ENCODE data around the gene CCDC175.

CCDC175 gene

DNA sequence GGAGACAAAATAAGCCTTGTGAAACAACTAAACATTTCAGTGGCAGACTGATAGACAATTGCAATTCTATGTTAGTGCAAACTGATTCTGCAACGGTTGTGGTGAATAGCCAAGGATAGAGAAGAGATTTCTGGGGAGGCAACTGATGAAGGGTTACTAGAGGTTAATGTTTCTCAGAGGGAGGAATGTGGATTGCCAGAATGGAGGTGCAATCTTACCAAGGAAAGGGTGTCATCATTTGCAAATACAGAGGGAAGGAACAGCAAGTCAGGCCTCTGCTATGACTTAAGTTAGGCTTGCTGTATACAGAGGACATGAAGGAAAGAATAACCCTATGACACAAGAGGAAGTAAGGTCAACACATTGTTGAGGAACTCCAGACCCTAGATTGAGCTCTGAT, 35.8 kb downstream of the CCDC175 start:
- DNase-seq (ENCODE audit: low read depth): no peak

DNA sequence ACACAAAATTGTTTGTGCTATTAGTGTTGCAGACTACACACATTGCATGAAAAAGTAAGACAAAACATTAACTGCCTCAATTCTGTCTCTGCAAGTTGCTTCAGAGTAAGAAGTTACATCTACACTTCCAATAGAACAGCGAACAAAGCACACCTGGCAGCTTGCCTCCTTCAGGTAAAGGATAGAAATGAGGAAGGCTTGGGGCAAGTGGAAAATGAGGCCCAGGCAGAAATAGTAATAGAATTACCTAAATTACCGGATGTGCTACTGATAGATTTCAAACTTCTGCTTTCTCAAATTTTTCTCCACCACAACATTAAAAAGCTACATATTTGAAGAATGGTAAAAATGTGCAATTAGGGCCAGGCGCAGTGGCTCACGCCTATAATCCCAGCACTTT, 37.7 kb downstream of the CCDC175 start:
- DNase-seq (ENCODE audit: low read depth): no peak

DNA sequence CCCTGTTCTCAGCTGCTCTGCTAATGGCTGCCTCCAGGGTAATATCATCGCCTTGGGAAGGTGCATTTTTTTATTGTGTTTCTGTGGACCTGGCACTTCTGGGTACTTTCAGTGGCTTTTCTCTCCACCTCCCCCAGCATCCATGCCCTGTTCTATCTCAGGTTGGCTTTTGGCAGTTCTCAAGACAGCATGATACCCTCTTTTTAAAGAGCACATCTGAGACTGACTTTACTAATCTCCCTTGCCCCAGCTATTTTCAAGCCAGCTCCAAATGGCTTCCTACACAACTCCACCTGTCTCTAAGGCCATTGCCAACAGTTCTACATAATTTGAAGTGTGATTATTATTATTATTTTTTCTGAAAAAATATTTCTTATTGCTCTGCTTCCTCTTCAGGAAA, 39.1 kb downstream of the CCDC175 start:
- DNase-seq (ENCODE audit: low read depth): no peak

DNA sequence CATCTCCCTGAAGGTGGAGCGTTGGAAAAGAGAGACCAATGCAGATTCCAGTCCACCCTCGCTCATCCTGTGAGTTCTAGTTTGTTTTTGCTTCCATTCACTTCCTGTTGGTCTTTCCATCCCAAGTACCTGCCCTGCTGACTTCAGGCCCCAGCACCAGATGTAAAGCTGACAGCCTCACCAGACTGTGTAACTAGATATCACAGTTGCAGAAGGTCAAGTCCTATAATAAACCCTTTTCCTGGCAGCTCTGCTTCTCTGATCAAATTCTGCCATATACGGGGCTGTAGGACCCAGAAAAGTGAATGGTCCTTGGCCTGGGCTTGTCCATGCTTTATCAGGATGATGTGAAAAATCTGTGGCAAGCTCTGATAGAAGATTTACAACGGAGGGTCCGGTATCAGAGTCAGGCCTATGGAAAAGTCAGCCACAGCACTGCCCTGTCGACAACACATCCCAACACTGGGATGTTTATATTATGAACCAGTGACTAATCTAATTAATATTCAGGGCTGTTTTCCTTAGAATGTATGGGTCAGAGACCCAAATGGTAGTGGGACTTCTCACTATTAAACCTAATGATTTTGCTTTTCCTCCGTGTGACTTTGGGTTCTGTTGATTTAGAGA, 42.1 kb downstream of the CCDC175 start:
- DNase-seq (ENCODE audit: low read depth): no peak

- DNase-seq (ENCODE audit: low read depth): no peak
Measured at GRCh38 chr14:59532419-59532818, 44.2 kb downstream of the CCDC175 start.

- DNase-seq (ENCODE audit: low read depth): no peak
Measured at GRCh38 chr14:59530349-59530748, 46.3 kb downstream of the CCDC175 start.

DNA sequence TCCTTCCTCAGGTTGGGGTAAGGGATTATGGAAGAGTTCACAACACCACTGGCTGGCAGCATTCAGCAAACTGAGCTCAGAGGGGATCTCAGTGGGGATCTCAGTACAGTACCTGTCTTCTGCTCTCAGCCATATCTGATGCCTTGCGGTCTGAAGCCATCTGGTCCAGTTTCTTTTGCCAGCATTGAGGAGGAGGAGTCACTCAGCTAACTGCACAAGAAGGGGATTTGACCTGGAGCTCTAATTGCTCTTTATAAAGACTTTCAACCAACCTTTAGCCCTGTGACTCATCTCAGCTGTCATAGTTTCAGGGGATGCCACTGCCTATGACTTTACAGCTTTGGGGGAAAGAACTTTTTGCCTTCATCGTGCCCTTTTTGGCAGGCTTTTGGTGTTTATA, 47.4 kb downstream of the CCDC175 start:
- no peak for DNase-seq (ENCODE audit: low read depth)

GRCh38 chr14:59520224-59520623, 56.4 kb downstream of the CCDC175 start:
- no peak for DNase-seq (ENCODE audit: low read depth)

DNA sequence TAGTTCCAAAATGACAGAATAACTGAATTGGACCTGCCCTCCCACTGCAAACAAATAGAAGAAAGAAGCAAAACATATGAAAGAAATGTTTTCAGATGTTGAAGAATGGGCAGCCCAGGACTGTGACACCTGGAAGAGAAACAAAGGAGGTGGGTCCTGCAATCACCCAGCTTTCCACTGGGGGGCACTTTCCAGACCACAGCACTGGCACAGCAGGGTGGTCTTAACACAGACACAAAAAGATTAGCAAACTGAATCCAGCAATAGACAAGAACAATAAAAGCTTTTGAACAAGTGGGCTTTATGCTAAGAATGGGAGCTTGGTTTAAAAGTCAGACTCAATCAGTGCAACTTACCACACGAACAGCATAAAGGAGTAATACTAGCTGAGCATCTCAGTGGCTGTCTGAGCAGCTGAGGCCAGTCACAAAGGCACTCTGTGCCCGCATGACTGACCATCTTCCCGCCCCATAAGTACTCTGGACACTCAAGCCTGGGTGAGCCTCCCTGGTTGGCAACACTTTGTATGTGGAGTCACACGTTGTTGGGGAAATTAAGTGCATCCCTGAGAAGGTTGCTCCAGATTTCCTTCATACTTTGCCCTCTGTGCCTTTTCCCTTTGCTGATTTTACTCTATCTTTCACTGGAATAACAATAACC, 64.6 kb downstream of the CCDC175 start:
- no peak for DNase-seq (ENCODE audit: low read depth)

- no peak for DNase-seq (ENCODE audit: low read depth)
Measured at GRCh38 chr14:59510966-59511365, 65.6 kb downstream of the CCDC175 start.

GRCh38 chr14:59510001-59510400, 66.6 kb downstream of the CCDC175 start:
- no peak for DNase-seq (ENCODE audit: low read depth)

DNA sequence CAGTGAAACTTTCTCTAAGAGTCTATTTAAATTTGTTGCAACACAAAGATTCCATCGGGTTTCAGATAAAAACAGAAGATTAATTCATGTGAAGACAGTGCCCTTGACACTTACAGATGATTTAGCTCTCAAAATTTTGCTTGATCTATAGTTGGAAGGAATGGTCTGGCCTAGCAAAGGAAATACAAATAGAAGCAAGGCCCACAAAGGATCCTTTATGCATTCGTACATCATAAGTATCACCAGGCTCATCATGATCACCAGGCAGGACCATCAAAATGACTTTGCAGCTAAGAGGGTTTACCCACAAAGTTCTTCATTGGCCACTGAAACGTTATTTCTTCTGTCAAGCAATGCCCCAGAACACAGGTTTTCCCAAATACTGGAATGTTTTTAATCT, 67.5 kb downstream of the CCDC175 start:
- DNase-seq (ENCODE audit: low read depth): no peak

DNA sequence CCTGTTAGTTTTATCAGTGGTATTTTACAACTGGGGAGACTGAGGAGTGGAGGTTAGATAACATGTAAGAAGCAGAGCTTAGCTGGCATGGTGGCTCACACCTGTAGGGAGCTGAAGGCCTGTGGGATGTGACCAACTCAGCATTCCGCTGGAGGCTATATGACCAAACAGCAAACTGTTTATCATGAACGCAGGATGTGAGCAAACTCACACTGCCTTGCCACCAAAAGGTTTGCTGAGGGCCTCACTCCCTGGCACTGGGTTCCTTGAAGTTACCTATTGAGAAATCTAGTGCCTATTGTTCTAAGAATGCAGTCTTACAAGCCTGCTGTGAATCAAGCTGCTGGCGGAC, 68.9 kb downstream of the CCDC175 start:
- DNase-seq (ENCODE audit: low read depth): no peak

DNA sequence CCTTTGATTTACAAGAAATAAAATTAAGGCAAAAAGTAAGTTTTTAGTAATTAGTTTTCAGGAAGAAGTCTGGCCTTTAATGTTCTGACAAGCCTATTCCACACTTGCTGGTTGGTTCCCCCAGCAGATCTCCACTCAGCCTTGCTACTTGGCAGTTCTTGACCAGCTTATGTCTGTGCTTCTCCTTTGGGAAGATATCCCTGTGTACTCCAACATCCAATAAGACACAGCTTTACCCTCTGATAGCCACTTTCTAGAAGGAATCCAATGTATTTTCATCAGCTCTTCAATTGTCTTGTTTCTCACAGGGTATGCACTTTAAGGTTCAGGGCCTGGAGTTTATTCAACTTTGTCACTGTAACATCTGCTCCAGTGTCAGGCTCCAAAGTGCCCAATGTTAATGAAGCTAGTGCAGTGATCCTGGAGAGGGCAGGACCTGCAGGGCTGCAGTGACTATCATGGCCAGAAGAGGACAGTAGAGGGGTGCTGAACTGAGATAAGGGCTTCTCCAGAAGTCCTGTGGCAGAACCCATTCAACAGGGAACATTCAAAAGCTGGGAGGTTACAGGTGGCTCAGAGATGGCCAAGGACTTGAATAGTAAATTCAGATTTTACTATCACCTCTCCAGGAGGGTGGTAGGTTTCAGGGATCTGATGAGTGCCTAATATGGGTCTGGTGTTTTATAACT, 69.4 kb downstream of the CCDC175 start:
- DNase-seq (ENCODE audit: low read depth): peak; percentile 8

GRCh38 chr14:59503256-59503655, 73.4 kb downstream of the CCDC175 start:
- no peak for DNase-seq (ENCODE audit: low read depth)

- no peak for DNase-seq (ENCODE audit: low read depth)
Measured at GRCh38 chr14:59500732-59501131, 75.9 kb downstream of the CCDC175 start.

- DNase-seq (ENCODE audit: low read depth): no peak
Measured at GRCh38 chr14:59492384-59492783, 84.2 kb downstream of the CCDC175 start.

DNA sequence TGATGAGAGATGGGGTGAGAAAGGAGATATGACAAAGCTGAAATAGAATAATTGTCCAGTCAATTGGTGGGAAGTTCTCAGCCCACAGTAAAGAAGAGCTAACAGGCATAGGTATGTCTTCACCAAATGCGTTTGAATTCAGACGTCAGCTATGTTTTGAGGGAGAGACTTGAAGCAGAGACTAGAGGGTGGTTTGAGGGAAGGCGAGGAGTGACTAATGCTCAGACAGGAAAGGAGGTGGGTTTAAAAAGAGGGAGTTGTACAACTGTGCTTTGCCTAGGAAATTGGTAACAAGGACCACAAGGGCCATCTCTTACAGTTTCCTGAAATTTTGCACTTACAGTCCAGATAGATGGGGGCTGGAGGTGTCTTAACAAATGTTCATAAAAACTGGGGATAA, 85.9 kb downstream of the CCDC175 start:
- DNase-seq (ENCODE audit: low read depth): no peak

- DNase-seq (ENCODE audit: low read depth): no peak
Measured at GRCh38 chr14:59484639-59485175, 91.9 kb downstream of the CCDC175 start.

DNA sequence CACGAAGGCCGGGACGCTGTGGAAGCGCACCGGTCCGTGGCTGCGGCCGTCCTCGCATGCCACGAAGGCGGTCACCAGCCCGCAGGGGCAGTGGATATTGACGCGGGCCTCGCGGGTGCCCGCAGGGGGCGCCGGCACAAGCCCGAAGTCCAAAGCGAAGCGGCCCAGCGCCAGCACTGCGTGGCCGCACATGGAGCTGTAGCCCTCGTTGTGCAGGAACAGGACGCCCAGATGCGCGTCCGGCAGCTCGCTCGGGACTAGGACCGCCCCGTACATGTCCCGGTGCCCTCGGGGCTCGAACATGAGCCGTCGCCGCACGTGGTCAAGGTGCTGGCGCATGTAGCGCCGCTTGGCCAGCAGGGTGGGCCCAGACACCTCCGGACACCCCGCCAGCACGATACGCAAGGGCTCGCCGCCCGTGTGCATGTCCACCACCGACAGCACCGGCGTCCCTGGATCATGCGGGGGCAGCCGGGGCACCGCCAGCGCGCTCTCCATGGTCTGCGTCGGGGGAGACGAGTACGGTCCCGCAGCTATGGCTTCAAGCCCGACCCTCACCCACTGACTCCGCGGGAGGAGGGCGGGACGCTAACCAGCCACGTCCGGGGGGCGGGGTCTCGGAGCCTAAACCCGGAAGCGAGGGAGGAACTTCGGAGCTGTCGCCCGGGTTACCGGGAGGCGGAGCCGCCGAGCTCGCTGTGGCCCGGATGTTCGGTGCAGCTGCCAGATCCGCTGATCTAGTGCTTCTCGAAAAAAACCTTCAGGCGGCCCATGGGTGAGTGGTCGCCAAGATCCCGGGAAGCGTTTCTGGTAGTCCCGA, 92.6 kb downstream of the CCDC175 start, which contains the start of the genes JKAMP and L3HYPDH:
Gene JKAMP, plus strand, starts transcription at position 699 of the 820 bp plus-strand sequence. Its CDS starts 73 bp downstream, at position 772.
Gene L3HYPDH, minus strand, starts transcription at position 590 of the 820 bp plus-strand sequence. Its CDS starts 92 bp downstream, at position 498.
- peak; percentile 98 for DNase-seq (ENCODE audit: low read depth)

- DNase-seq (ENCODE audit: low read depth): no peak
Measured at GRCh38 chr14:59483363-59483762, 93.2 kb downstream of the CCDC175 start.

All from stimulated activated CD4-positive, alpha-beta T cell treated with anti-CD3 and anti-CD28 coated beads, Interleukin-2, amount 100 ng/mL, for 4 hours (primary cell).